Measurements from ENCODE around the gene OCIAD1.
A peak's percentile ranks its signal among the peaks of the same experiment; 100 is the strongest.

OCIAD1 gene

GRCh38 chr4:48901196-48901595 lies 70.3 kb downstream of the OCIAD1 start:
- peaks cover 0 to 5% (median 0%) of the 10 kb centered on the region in 5 donors for H3K27me3 ChIP-seq (ENCODE audit: control insufficient read depth in 5 of 5, insufficient read depth in 4 of 5, low read length in 5 of 5)
- no peaks in the 10 kb centered on the region for H3K9me3 ChIP-seq (ENCODE audit: control insufficient read depth in 5 of 5, low read length in 5 of 5)
- H3K36me3 ChIP-seq (ENCODE audit: control insufficient read depth in 5 of 5, insufficient read depth in 5 of 5, low read length in 5 of 5): peaks cover 0 to 9% (median 4%) of the 10 kb centered on the region in 5 donors
- H3K4me3 ChIP-seq (ENCODE audit: low read depth in 1 of 5, low read length in 5 of 5): no peak overlapping the region
- H3K9ac ChIP-seq (ENCODE audit: low read length in 5 of 5): no peak overlapping the region
- H3K27ac ChIP-seq (ENCODE audit: low read depth, low read length): no peak overlapping the region
- H3K4me1 ChIP-seq (ENCODE audit: control insufficient read depth in 5 of 5, insufficient read depth in 5 of 5, low read length in 5 of 5): peaks cover 0 to 10% (median 5%) of the 10 kb centered on the region in 5 donors

- Histone ChIP-seq H3K36me3 (ENCODE audit: control insufficient read depth in 5 of 5, insufficient read depth in 5 of 5, low read length in 5 of 5) (peaks cover 0 to 5% (median 4%) of the 10 kb centered on the region in 5 donors), H3K9ac (ENCODE audit: low read length in 5 of 5) (no peak overlapping the region), H3K9me3 (ENCODE audit: control insufficient read depth in 5 of 5, low read length in 5 of 5) (no peaks in the 10 kb centered on the region), H3K27ac (ENCODE audit: low read depth, low read length) (no peak overlapping the region), H3K27me3 (ENCODE audit: control insufficient read depth in 5 of 5, insufficient read depth in 4 of 5, low read length in 5 of 5) (peaks cover 0 to 5% (median 0%) of the 10 kb centered on the region in 5 donors), H3K4me3 (ENCODE audit: low read depth in 1 of 5, low read length in 5 of 5) (no peak overlapping the region), H3K4me1 (ENCODE audit: control insufficient read depth in 5 of 5, insufficient read depth in 5 of 5, low read length in 5 of 5) (peaks cover 0 to 18% (median 14%) of the 10 kb centered on the region in 5 donors)
These were observed 71.4 kb downstream of the OCIAD1 start for GRCh38 chr4:48902266-48902665.

- H3K27ac ChIP-seq (ENCODE audit: low read depth, low read length): no peak overlapping the region
- peaks cover 0 to 5% (median 4%) of the 10 kb centered on the region in 5 donors for H3K36me3 ChIP-seq (ENCODE audit: control insufficient read depth in 5 of 5, insufficient read depth in 5 of 5, low read length in 5 of 5)
- no peaks in the 10 kb centered on the region for H3K9me3 ChIP-seq (ENCODE audit: control insufficient read depth in 5 of 5, low read length in 5 of 5)
- no peak overlapping the region for H3K4me3 ChIP-seq (ENCODE audit: low read depth in 1 of 5, low read length in 5 of 5)
- H3K9ac ChIP-seq (ENCODE audit: low read length in 5 of 5): no peak overlapping the region
- H3K27me3 ChIP-seq (ENCODE audit: control insufficient read depth in 5 of 5, insufficient read depth in 4 of 5, low read length in 5 of 5): peaks cover 0 to 5% (median 0%) of the 10 kb centered on the region in 5 donors
- H3K4me1 ChIP-seq (ENCODE audit: control insufficient read depth in 5 of 5, insufficient read depth in 5 of 5, low read length in 5 of 5): peaks cover 0 to 18% (median 14%) of the 10 kb centered on the region in 5 donors
These were observed 73.2 kb downstream of the OCIAD1 start for GRCh38 chr4:48904101-48904500.

- H3K4me3 ChIP-seq (ENCODE audit: low read depth in 1 of 5, low read length in 5 of 5): no peak overlapping the region
- H3K4me1 ChIP-seq (ENCODE audit: control insufficient read depth in 5 of 5, insufficient read depth in 5 of 5, low read length in 5 of 5): peaks cover 0 to 18% (median 14%) of the 10 kb centered on the region in 5 donors
- H3K9ac ChIP-seq (ENCODE audit: low read length in 5 of 5): no peak overlapping the region
- no peak overlapping the region for H3K27ac ChIP-seq (ENCODE audit: low read depth, low read length)
- H3K36me3 ChIP-seq (ENCODE audit: control insufficient read depth in 5 of 5, insufficient read depth in 5 of 5, low read length in 5 of 5): peaks cover 0 to 5% (median 4%) of the 10 kb centered on the region in 5 donors
- no peaks in the 10 kb centered on the region for H3K9me3 ChIP-seq (ENCODE audit: control insufficient read depth in 5 of 5, low read length in 5 of 5)
- H3K27me3 ChIP-seq (ENCODE audit: control insufficient read depth in 5 of 5, insufficient read depth in 4 of 5, low read length in 5 of 5): peaks cover 0 to 5% (median 0%) of the 10 kb centered on the region in 5 donors
These were observed 73.8 kb downstream of the OCIAD1 start for GRCh38 chr4:48904541-48905142.

DNA sequence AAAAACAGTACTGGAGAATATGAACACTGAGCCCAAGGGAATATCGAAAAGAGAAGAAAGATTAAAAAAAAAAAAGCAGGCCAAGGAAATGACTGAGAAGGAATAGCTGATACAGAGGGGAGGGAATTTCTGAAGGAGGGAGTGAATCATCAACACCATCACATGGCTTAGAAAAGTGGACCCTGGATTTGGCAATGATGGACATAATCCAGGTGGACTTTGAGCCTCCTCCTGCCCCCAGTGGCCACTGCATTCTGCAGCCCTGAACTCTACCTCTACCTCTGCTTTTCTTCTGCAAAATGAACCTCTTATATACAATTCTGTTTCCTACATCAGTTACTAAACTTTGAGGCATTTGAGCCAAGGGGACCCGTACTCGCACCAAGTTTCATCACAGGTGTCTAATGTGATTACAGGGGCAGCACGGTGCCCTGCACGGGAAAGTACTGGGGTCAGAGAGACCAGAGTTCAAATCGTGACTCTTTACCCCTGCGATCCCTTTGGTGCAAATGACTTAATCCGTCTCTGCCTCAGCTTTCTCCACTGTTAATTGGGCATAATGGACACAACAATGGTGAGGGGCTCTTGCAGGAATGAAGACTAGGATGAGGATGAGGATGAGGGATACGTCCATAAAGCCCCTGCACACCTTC lies 74.6 kb downstream of the OCIAD1 start:
- Histone ChIP-seq H3K4me1 (ENCODE audit: control insufficient read depth in 5 of 5, insufficient read depth in 5 of 5, low read length in 5 of 5) (peaks cover 0 to 18% (median 14%) of the 10 kb centered on the region in 5 donors), H3K9ac (ENCODE audit: low read length in 5 of 5) (peak overlapping the region in 1 of 5 donors; percentile 62), H3K27me3 (ENCODE audit: control insufficient read depth in 5 of 5, insufficient read depth in 4 of 5, low read length in 5 of 5) (peaks cover 0 to 5% (median 0%) of the 10 kb centered on the region in 5 donors), H3K27ac (ENCODE audit: low read depth, low read length) (no peak overlapping the region), H3K9me3 (ENCODE audit: control insufficient read depth in 5 of 5, low read length in 5 of 5) (no peaks in the 10 kb centered on the region), H3K36me3 (ENCODE audit: control insufficient read depth in 5 of 5, insufficient read depth in 5 of 5, low read length in 5 of 5) (peaks cover 0 to 5% (median 4%) of the 10 kb centered on the region in 5 donors), H3K4me3 (ENCODE audit: low read depth in 1 of 5, low read length in 5 of 5) (peak overlapping the region; percentile 59 to 78 (median 70))

- peak within 1 kb of the TSS in 4 of 5 donors; percentile 14 to 72 (median 59) for H3K9ac ChIP-seq (ENCODE audit: low read length in 5 of 5)
- peak within 1 kb of the TSS; percentile 65 to 78 (median 70) for H3K4me3 ChIP-seq (ENCODE audit: low read depth in 1 of 5, low read length in 5 of 5)
- peaks cover 0 to 5% (median 4%) of the 10 kb centered on the region in 5 donors for H3K36me3 ChIP-seq (ENCODE audit: control insufficient read depth in 5 of 5, insufficient read depth in 5 of 5, low read length in 5 of 5)
- H3K27me3 ChIP-seq (ENCODE audit: control insufficient read depth in 5 of 5, insufficient read depth in 4 of 5, low read length in 5 of 5): peaks cover 0 to 5% (median 0%) of the 10 kb centered on the region in 5 donors
- no peaks in the 10 kb centered on the region for H3K9me3 ChIP-seq (ENCODE audit: control insufficient read depth in 5 of 5, low read length in 5 of 5)
- no peak within 1 kb of the TSS for H3K27ac ChIP-seq (ENCODE audit: low read depth, low read length)
- H3K4me1 ChIP-seq (ENCODE audit: control insufficient read depth in 5 of 5, insufficient read depth in 5 of 5, low read length in 5 of 5): peaks cover 0 to 18% (median 14%) of the 10 kb centered on the region in 5 donors
These were observed 75.6 kb downstream of the OCIAD1 start, which contains the start of gene OCIAD2 for GRCh38 chr4:48906206-48907173. OCIAD2 (minus strand) TSS chr4:48906774; CDS start chr4:48904549, 2,225 bp downstream.

DNA sequence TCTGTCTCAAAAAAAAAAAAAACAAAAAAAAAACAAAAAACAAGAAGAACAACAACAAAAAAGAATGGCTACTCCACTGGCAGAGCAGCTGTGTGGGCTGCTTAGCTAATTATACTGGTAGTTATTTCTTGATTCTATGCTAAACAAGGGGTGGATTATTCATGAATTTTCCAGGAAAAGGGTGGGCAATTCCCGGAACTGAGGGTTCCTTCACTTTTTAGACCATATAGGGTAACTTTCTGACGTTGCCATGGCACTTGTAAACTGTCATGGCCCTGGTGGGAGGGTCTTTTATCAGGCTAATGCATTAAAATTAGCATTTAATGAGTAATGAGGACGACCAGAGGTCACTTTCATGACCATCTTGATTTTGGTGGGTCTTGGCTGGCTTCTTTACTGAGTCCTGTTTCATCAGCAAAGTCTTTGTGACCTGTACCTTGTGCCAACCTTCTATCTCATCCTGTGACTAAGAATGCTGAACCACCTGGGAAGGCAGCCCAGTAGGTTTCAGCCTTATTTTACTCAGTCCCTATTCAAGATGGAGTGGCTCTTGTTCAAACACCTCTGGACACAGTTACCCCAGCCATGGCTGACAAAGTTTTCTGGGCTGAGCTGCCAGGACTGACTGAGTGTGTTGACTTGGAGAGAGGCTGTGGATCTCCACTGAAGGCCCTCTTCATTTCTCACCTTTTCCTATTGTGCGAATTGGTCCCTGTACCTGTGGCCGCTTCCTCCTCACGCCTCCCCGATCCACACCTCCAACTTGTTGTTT lies 77.0 kb downstream of the OCIAD1 start:
- H3K9ac ChIP-seq (ENCODE audit: low read length in 5 of 5): no peak overlapping the region
- no peaks in the 10 kb centered on the region for H3K36me3 ChIP-seq (ENCODE audit: control insufficient read depth in 5 of 5, insufficient read depth in 5 of 5, low read length in 5 of 5)
- H3K9me3 ChIP-seq (ENCODE audit: control insufficient read depth in 5 of 5, low read length in 5 of 5): no peaks in the 10 kb centered on the region
- peaks cover 0 to 5% (median 0%) of the 10 kb centered on the region in 5 donors for H3K27me3 ChIP-seq (ENCODE audit: control insufficient read depth in 5 of 5, insufficient read depth in 4 of 5, low read length in 5 of 5)
- no peak overlapping the region for H3K27ac ChIP-seq (ENCODE audit: low read depth, low read length)
- H3K4me1 ChIP-seq (ENCODE audit: control insufficient read depth in 5 of 5, insufficient read depth in 5 of 5, low read length in 5 of 5): peaks cover 0 to 18% (median 14%) of the 10 kb centered on the region in 5 donors
- H3K4me3 ChIP-seq (ENCODE audit: low read depth in 1 of 5, low read length in 5 of 5): no peak overlapping the region

GRCh38 chr4:48908687-48909086 lies 77.8 kb downstream of the OCIAD1 start:
- Histone ChIP-seq H3K27me3 (ENCODE audit: control insufficient read depth in 5 of 5, insufficient read depth in 4 of 5, low read length in 5 of 5) (peaks cover 0 to 5% (median 0%) of the 10 kb centered on the region in 5 donors), H3K27ac (ENCODE audit: low read depth, low read length) (no peak overlapping the region), H3K36me3 (ENCODE audit: control insufficient read depth in 5 of 5, insufficient read depth in 5 of 5, low read length in 5 of 5) (no peaks in the 10 kb centered on the region), H3K4me3 (ENCODE audit: low read depth in 1 of 5, low read length in 5 of 5) (no peak overlapping the region), H3K9ac (ENCODE audit: low read length in 5 of 5) (no peak overlapping the region), H3K4me1 (ENCODE audit: control insufficient read depth in 5 of 5, insufficient read depth in 5 of 5, low read length in 5 of 5) (peaks cover 0 to 18% (median 14%) of the 10 kb centered on the region in 5 donors), H3K9me3 (ENCODE audit: control insufficient read depth in 5 of 5, low read length in 5 of 5) (no peaks in the 10 kb centered on the region)

DNA sequence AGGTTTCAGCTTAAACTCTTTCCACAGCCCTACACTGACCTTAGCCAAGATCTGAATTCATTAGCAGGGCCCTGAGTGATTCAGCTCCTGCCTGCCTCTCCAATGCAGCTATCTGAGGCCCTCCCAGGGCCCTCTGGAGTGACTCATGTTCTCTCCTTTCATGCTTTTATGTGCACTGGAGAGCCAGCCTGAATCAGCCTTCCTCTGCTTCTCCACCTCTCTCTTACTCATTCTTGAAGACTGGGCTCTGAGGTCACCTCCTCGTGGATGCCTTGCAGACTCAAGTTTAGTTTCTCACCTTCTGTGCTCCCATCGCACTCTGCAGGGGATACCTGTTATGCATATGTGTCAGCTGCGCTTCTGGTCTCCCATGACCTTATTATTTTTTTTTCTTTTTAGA lies 78.8 kb downstream of the OCIAD1 start:
- H3K27ac ChIP-seq (ENCODE audit: low read depth, low read length): no peak overlapping the region
- H3K9ac ChIP-seq (ENCODE audit: low read length in 5 of 5): no peak overlapping the region
- H3K4me1 ChIP-seq (ENCODE audit: control insufficient read depth in 5 of 5, insufficient read depth in 5 of 5, low read length in 5 of 5): peaks cover 0 to 18% (median 14%) of the 10 kb centered on the region in 5 donors
- H3K9me3 ChIP-seq (ENCODE audit: control insufficient read depth in 5 of 5, low read length in 5 of 5): no peaks in the 10 kb centered on the region
- H3K36me3 ChIP-seq (ENCODE audit: control insufficient read depth in 5 of 5, insufficient read depth in 5 of 5, low read length in 5 of 5): no peaks in the 10 kb centered on the region
- H3K27me3 ChIP-seq (ENCODE audit: control insufficient read depth in 5 of 5, insufficient read depth in 4 of 5, low read length in 5 of 5): peaks cover 0 to 5% (median 0%) of the 10 kb centered on the region in 5 donors
- H3K4me3 ChIP-seq (ENCODE audit: low read depth in 1 of 5, low read length in 5 of 5): no peak overlapping the region
